ENCODE measurements around the gene ADRA2A. TPM values are rescaled to one million over a fixed set of nuclear protein-coding genes. Genes with fewer than 3 reads are reported as not detected.

ADRA2A gene
- total RNA-seq, 1 experiment from 2014 or later, result 1.7 TPM

GRCh38 chr10:111063471-111063870, 13.4 kb upstream of the ADRA2A start:
- no peak for DNase-seq (ENCODE audit: low spot score)
- Mint-ChIP-seq H3K4me3 (no peak overlapping the region), H3K9me3 (peaks cover 17% of the 10 kb centered on the region), H3K36me3 (no peaks in the 10 kb centered on the region), H3K27me3 (ENCODE audit: low read depth) (no peaks in the 10 kb centered on the region), H3K27ac (no peak overlapping the region), H3K4me1 (no peaks in the 10 kb centered on the region)
- ATAC-seq, result no peak
- CTCF ChIA-PET, result no interaction called here
- POLR2A ChIA-PET, result no interaction called here
- no peak for TF ChIP-seq ZNF219 (CRISPR knock-in tag; IDR thresholded peaks at IDR 0.05; ENCODE audit: borderline replicate concordance)
- no peak for TF ChIP-seq HMGXB4 (CRISPR knock-in tag; IDR thresholded peaks at IDR 0.05)
- no peak for TF ChIP-seq ZNF671 (CRISPR knock-in tag; IDR thresholded peaks at IDR 0.05)
- no peak for TF ChIP-seq ZNF416 (CRISPR knock-in tag; IDR thresholded peaks at IDR 0.05)
- TF ChIP-seq NR2C2 (CRISPR knock-in tag; IDR thresholded peaks at IDR 0.05), result no peak
- no peak for TF ChIP-seq E2F5 (CRISPR knock-in tag; IDR thresholded peaks at IDR 0.05)
- TF ChIP-seq ATF2 (CRISPR knock-in tag; IDR thresholded peaks at IDR 0.05; ENCODE audit: borderline replicate concordance, low read depth), result no peak
- TF ChIP-seq NFE2L1 (CRISPR knock-in tag; IDR thresholded peaks at IDR 0.05), result no peak
- no peak for TF ChIP-seq ERG (CRISPR knock-in tag; IDR thresholded peaks at IDR 0.05)
- no peak for TF ChIP-seq ATF3 (CRISPR knock-in tag; conservative IDR thresholded peaks at IDR 0.05)
- TF ChIP-seq ZNF396 (CRISPR knock-in tag; IDR thresholded peaks at IDR 0.05; ENCODE audit: borderline replicate concordance), result no peak
- TF ChIP-seq GTF2I (CRISPR knock-in tag; conservative IDR thresholded peaks at IDR 0.05), result no peak
- no peak for TF ChIP-seq PREB (CRISPR knock-in tag; IDR thresholded peaks at IDR 0.05; ENCODE audit: borderline replicate concordance)
- TF ChIP-seq CBFB (CRISPR knock-in tag; IDR thresholded peaks at IDR 0.05; ENCODE audit: low read depth), result no peak
- no peak for TF ChIP-seq FOXP1 (CRISPR knock-in tag; IDR thresholded peaks at IDR 0.05; ENCODE audit: borderline replicate concordance)
- no peak for TF ChIP-seq ZNF512 (CRISPR knock-in tag; IDR thresholded peaks at IDR 0.05; ENCODE audit: borderline replicate concordance)
- no peak for TF ChIP-seq RORB (CRISPR knock-in tag; IDR thresholded peaks at IDR 0.05)
- TF ChIP-seq SP1 (CRISPR knock-in tag; conservative IDR thresholded peaks at IDR 0.05), result no peak

GRCh38 chr10:111072232-111072631, 4.6 kb upstream of the ADRA2A start:
- ChIA-PET CTCF (no interaction called here), POLR2A (interaction anchor here (0.5 to 1.4 kb wide), 2 partner anchors 37 to 153 kb away, joined by 3 to 4 read pairs; partner anchors contain the start of genes BBIP1 and SHOC2)
- Mint-ChIP-seq H3K4me3 (no peak overlapping the region), H3K27me3 (ENCODE audit: low read depth) (peaks cover 24% of the 10 kb centered on the region), H3K36me3 (no peaks in the 10 kb centered on the region), H3K4me1 (no peaks in the 10 kb centered on the region), H3K9me3 (peaks cover 15% of the 10 kb centered on the region), H3K27ac (no peak overlapping the region)
- ATAC-seq (no peak), DNase-seq (ENCODE audit: low spot score) (no peak)
- TF ChIP-seq SMAD4 (CRISPR knock-in tag; IDR thresholded peaks at IDR 0.05) (no peak), ZNF263 (CRISPR knock-in tag; IDR thresholded peaks at IDR 0.05; ENCODE audit: low read depth) (no peak), HMGXB4 (CRISPR knock-in tag; IDR thresholded peaks at IDR 0.05) (no peak), MAX (CRISPR knock-in tag; IDR thresholded peaks at IDR 0.05) (no peak), ATF6 (CRISPR knock-in tag; IDR thresholded peaks at IDR 0.05) (no peak), NFATC4 (CRISPR knock-in tag; IDR thresholded peaks at IDR 0.05) (no peak), JAZF1 (CRISPR knock-in tag; IDR thresholded peaks at IDR 0.05) (no peak), ZNF219 (CRISPR knock-in tag; IDR thresholded peaks at IDR 0.05; ENCODE audit: borderline replicate concordance) (no peak)
